Neural cell (in vitro differentiated cells): ENCODE data around the gene AMFR. TPM values are rescaled to one million over a fixed set of nuclear protein-coding genes. Genes with fewer than 3 reads are reported as not detected.

Experiments
- H2AFZ ChIP-seq: fragments of 200-600, 300-800 bp; sonication (generic), shearing (Covaris generic); 2 replicates; pipeline ENCODE4 v1.6.0; 2014; ENCODE audit warnings: low read depth, mild to moderate bottlenecking, antibody characterized with exemption, low read length, moderate library complexity
- H3F3A ChIP-seq: fragments of 200-600 bp; shearing (Covaris generic); 2 replicates; pipeline ENCODE4 v1.6.1; 2016; ENCODE audit warnings: mild to moderate bottlenecking, moderate library complexity, mixed read lengths, antibody characterized with exemption, low read length; ENCODE audit not compliant: insufficient read depth, poor library complexity, severe bottlenecking
- H3K27ac ChIP-seq: fragments of 200-600, 300-800 bp; sonication (generic), shearing (Covaris generic); 2 replicates; pipeline ENCODE4 v1.5.1; 2014; ENCODE audit warnings: mild to moderate bottlenecking, low read length, moderate library complexity
- H3K27me3 ChIP-seq: fragments of 300-800, 200-600 bp; sonication (generic), shearing (Covaris generic); 2 replicates; pipeline ENCODE4 v1.6.0; 2014; ENCODE audit warnings: mild to moderate bottlenecking, low read depth, low read length, moderate library complexity; ENCODE audit not compliant: insufficient read depth
- H3K36me3 ChIP-seq: fragments of 300-800, 200-600 bp; sonication (generic), shearing (Covaris generic); 2 replicates; pipeline ENCODE4 v1.5.1; 2014; ENCODE audit warnings: mild to moderate bottlenecking, antibody characterized with exemption, low read length, moderate library complexity; ENCODE audit not compliant: insufficient read depth
- H3K4me2 ChIP-seq: fragments of 300-800, 200-600 bp; sonication (generic), shearing (Covaris generic); 2 replicates; pipeline ENCODE4 v1.6.0; 2014; ENCODE audit warnings: mild to moderate bottlenecking, low read length
- H3K4me3 ChIP-seq: fragments of 300-800, 200-600 bp; sonication (generic), shearing (Covaris generic); 2 replicates; pipeline ENCODE4 v1.5.1; 2014; ENCODE audit warnings: mild to moderate bottlenecking, low read length, moderate library complexity
- H3K79me2 ChIP-seq: fragments of 200-600 bp; shearing (Covaris generic); replicated peaks from 2 replicates; pipeline ENCODE4 v1.6.0; 2014; ENCODE audit warnings: mild to moderate bottlenecking, low read length, moderate library complexity; ENCODE audit not compliant: insufficient read depth
- H3K9ac ChIP-seq: fragments of 300-800, 200-600 bp; sonication (generic), shearing (Covaris generic); 2 replicates; pipeline ENCODE4 v1.6.1; 2016; ENCODE audit warnings: mild to moderate bottlenecking, low read length, mixed read lengths
- H3K9me2 ChIP-seq: fragments of 200-600 bp; shearing (Covaris generic); 2 replicates; pipeline ENCODE4 v1.6.1; 2016; ENCODE audit warnings: mild to moderate bottlenecking, low read length, mixed read lengths; ENCODE audit not compliant: insufficient read depth
- H3K9me3 ChIP-seq: fragments of 200-600, 300-800 bp; sonication (generic), shearing (Covaris generic); 2 replicates; pipeline ENCODE4 v1.6.1; 2016; ENCODE audit warnings: mild to moderate bottlenecking, mixed run types, low read length, moderate library complexity, mixed read lengths
- H4K20me1 ChIP-seq: fragments of 200-600 bp; shearing (Covaris generic); 2 replicates; pipeline ENCODE4 v1.6.1; 2016; ENCODE audit warnings: mild to moderate bottlenecking, mixed run types; ENCODE audit not compliant: insufficient read depth
- CTCF ChIP-seq: fragments of 450-650 bp; IDR thresholded peaks from 2 replicates; pipeline ENCODE4 v1.5.1; 2014; ENCODE audit warnings: antibody characterized with exemption, mild to moderate bottlenecking, moderate library complexity; ENCODE audit not compliant: poor library complexity, severe bottlenecking
- EP300 ChIP-seq: fragments of 450-650 bp; conservative IDR thresholded peaks from 2 replicates; pipeline ENCODE4 v1.6.1; 2014; ENCODE audit warnings: antibody characterized with exemption, mild to moderate bottlenecking, moderate library complexity; ENCODE audit not compliant: poor library complexity, severe bottlenecking
- EZH2 ChIP-seq: fragments of 200-600, 300-800 bp; shearing (Covaris generic), sonication (generic); IDR thresholded peaks from 2 replicates; pipeline ENCODE4 v1.6.1; 2014; ENCODE audit warnings: antibody characterized with exemption, low read length, borderline replicate concordance, mild to moderate bottlenecking; ENCODE audit not compliant: insufficient read depth, poor library complexity, severe bottlenecking
- MXI1 ChIP-seq: fragments of 450-650 bp; conservative IDR thresholded peaks from 2 replicates; pipeline ENCODE4 v1.6.1; 2014; ENCODE audit warnings: antibody characterized with exemption, mild to moderate bottlenecking; ENCODE audit not compliant: poor library complexity, severe bottlenecking
- POLR2AphosphoS5 ChIP-seq: IDR thresholded peaks from 2 replicates; pipeline ENCODE4 v1.6.1; 2012
- RAD21 ChIP-seq: fragments of 450-650 bp; conservative IDR thresholded peaks from 2 replicates; pipeline ENCODE4 v1.6.1; 2014; ENCODE audit warnings: antibody characterized with exemption, mild to moderate bottlenecking, moderate library complexity
- SMC3 ChIP-seq: fragments of 450-650 bp; conservative IDR thresholded peaks from 2 replicates; pipeline ENCODE4 v1.6.1; 2014; ENCODE audit warnings: antibody characterized with exemption, mild to moderate bottlenecking, moderate library complexity; ENCODE audit not compliant: poor library complexity
- TAF1 ChIP-seq: IDR thresholded peaks from 2 replicates; pipeline ENCODE4 v1.6.1; 2012; ENCODE audit warnings: low read depth
- polyA plus RNA-seq: library from polyadenylated mRNA; depleted of rRNA; stranded (reverse); fragments of >200 nt; gene quantifications from 2 replicates; pipeline ENCODE4 v1.2.3, GENCODE V29; 2014
- TF ChIP-seq, protein P1 (sequence below): IDR thresholded peaks from 2 replicates; pipeline ENCODE4 v1.6.1; 2012; ENCODE audit warnings: borderline replicate concordance

AMFR gene
- polyA plus RNA-seq, 1 donor from 2014 or later = 101 TPM

- no peak overlapping the region for H3K27ac ChIP-seq
- no peak overlapping the region for H3K9ac ChIP-seq
- no peaks in the 10 kb centered on the region for H3K9me2 ChIP-seq
- no peaks in the 10 kb centered on the region for H4K20me1 ChIP-seq
- H2AFZ ChIP-seq = no peak overlapping the region
- no peaks in the 10 kb centered on the region for H3K9me3 ChIP-seq
- peaks cover 4% of the 10 kb centered on the region for H3K36me3 ChIP-seq
- H3K79me2 ChIP-seq = peaks cover 3% of the 10 kb centered on the region
- no peak for TF ChIP-seq EZH2
- no peak for TF ChIP-seq POLR2AphosphoS5
- no peak for TF ChIP-seq SMC3
- TF ChIP-seq, protein P1, sequence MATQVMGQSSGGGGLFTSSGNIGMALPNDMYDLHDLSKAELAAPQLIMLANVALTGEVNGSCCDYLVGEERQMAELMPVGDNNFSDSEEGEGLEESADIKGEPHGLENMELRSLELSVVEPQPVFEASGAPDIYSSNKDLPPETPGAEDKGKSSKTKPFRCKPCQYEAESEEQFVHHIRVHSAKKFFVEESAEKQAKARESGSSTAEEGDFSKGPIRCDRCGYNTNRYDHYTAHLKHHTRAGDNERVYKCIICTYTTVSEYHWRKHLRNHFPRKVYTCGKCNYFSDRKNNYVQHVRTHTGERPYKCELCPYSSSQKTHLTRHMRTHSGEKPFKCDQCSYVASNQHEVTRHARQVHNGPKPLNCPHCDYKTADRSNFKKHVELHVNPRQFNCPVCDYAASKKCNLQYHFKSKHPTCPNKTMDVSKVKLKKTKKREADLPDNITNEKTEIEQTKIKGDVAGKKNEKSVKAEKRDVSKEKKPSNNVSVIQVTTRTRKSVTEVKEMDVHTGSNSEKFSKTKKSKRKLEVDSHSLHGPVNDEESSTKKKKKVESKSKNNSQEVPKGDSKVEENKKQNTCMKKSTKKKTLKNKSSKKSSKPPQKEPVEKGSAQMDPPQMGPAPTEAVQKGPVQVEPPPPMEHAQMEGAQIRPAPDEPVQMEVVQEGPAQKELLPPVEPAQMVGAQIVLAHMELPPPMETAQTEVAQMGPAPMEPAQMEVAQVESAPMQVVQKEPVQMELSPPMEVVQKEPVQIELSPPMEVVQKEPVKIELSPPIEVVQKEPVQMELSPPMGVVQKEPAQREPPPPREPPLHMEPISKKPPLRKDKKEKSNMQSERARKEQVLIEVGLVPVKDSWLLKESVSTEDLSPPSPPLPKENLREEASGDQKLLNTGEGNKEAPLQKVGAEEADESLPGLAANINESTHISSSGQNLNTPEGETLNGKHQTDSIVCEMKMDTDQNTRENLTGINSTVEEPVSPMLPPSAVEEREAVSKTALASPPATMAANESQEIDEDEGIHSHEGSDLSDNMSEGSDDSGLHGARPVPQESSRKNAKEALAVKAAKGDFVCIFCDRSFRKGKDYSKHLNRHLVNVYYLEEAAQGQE = no peak
- no peak for TF ChIP-seq CTCF
- TF ChIP-seq MXI1 = no peak
- TF ChIP-seq RAD21 = no peak
- no peak for TF ChIP-seq TAF1
- no peak for TF ChIP-seq EP300
- no peaks in the 10 kb centered on the region for H3K27me3 ChIP-seq
- no peaks in the 10 kb centered on the region for H3F3A ChIP-seq
- no peak overlapping the region for H3K4me3 ChIP-seq
- no peak overlapping the region for H3K4me2 ChIP-seq
Observed at GRCh38 chr16:56372013-56372634, 53.2 kb downstream of the AMFR start.

DNA sequence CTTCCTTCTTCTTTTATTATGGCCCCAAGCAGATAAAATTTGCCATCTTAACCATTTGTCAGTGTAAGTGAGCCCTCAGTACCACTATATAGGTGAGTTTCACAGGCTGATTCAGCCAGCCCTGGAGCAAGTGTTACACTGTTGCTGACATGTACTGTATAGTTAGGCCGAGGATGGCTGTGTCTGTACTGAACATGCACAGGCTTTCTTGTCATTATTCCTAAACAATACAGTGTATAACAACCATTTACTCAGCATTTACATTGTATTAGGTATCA, 53.7 kb downstream of the AMFR start:
- peaks cover 7% of the 10 kb centered on the region for H3K36me3 ChIP-seq
- H3K27ac ChIP-seq = no peak overlapping the region
- H3K4me3 ChIP-seq = no peak overlapping the region
- H3K79me2 ChIP-seq = peaks cover 3% of the 10 kb centered on the region
- no peaks in the 10 kb centered on the region for H3K27me3 ChIP-seq
- H3K9me2 ChIP-seq = no peaks in the 10 kb centered on the region
- no peak overlapping the region for H3K9ac ChIP-seq
- no peaks in the 10 kb centered on the region for H3K9me3 ChIP-seq
- no peak overlapping the region for H3K4me2 ChIP-seq
- no peak for TF ChIP-seq EP300
- TF ChIP-seq EZH2 = no peak
- TF ChIP-seq POLR2AphosphoS5 = no peak
- no peak for TF ChIP-seq SMC3
- TF ChIP-seq TAF1 = no peak
- TF ChIP-seq, protein P1 = no peak
- no peak for TF ChIP-seq RAD21
- no peak for TF ChIP-seq CTCF
- TF ChIP-seq MXI1 = no peak
- H4K20me1 ChIP-seq = no peaks in the 10 kb centered on the region
- no peaks in the 10 kb centered on the region for H3F3A ChIP-seq
- H2AFZ ChIP-seq = no peak overlapping the region
